NCI-H2196 (cell line): ENCODE measurements around the gene SGTA.

Experiments used
- DNase-seq: peaks from one replicate; lab custom pipeline; 2025; ENCODE audit not compliant: unreplicated experiment; lab: John Stamatoyannopoulos, UW

SGTA gene

DNA sequence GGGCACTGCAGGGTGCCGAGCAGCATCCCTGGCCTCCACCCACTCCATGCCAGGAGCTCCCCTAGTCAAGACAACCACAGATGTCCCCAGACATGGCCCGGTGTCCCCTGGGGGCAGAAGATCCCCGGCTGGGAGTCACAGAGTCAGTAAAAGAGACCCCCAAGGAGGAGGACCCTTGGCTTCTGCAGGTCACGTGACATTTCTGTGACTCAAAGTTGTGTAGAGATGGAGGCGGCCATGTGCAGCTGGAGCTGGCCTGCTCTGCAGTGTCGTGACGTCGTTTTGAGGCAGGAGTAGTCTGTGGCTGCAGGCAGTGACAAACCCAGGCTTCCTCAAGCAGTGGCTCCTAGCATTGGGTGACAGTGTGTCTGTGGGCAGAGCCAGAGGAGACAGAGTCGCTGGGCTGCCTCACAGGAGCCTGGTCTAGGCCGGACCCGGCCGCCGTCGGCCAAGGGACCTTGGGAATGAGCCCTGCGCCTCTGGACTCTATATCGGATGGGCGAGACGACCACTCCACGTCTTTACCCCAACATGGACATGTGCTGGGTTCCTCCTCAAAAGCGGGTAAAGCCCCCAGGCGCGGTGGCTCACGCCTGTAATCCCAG lies 54.2 kb downstream of the SGTA start:
- no peak for DNase-seq

DNA sequence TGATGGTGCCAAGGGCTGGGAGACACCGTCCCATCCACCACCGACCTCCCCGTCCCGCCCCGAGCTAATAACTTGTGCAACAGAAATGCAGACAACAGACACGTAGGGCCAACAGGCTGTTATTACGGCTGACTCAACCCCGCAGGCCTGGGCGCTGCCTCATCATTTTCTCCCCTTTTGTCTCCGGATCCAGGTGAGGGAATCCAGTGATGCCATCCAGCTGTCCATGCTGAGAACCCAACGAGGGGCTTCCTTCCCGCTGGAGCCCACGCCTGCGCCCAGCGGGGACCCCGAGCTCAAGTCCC lies 55.5 kb downstream of the SGTA start:
- DNase-seq, result no peak

DNA sequence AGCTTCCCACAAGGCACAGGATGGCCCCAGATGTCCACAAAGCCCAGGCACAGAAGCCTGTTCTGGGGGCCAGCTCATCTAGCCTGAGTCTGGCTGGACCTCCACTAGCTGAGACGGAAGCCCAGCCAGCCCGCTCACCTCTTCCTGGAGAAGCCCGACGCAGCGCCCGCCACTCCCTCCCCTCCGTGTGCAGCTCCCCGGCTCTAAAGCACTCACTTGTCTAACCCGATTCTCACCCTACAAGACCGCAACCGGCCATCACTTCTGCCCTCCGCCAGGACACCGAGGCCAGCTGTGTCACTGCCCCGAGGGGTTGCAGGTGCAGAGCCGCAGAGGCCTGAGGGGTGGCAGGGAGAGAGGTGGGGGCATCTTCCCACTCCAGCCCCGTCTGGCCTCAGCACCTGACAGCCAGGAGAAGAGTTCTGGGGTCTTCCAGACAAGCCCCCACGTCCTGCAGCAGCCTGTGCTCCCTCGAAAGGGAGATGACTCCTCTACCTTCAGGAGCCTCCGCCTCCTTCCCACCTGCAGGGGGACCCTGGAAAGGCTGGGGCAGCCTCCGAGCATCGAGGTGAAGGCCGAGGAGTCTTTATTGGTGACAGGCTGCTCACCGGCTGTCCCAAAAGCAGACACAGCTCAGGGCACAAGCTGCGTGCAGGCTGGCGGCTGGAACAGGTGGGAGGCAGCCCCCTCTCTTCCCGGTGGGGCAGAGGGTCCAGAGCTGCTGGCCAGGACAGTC lies 56.0 kb downstream of the SGTA start:
- no peak for DNase-seq

DNA sequence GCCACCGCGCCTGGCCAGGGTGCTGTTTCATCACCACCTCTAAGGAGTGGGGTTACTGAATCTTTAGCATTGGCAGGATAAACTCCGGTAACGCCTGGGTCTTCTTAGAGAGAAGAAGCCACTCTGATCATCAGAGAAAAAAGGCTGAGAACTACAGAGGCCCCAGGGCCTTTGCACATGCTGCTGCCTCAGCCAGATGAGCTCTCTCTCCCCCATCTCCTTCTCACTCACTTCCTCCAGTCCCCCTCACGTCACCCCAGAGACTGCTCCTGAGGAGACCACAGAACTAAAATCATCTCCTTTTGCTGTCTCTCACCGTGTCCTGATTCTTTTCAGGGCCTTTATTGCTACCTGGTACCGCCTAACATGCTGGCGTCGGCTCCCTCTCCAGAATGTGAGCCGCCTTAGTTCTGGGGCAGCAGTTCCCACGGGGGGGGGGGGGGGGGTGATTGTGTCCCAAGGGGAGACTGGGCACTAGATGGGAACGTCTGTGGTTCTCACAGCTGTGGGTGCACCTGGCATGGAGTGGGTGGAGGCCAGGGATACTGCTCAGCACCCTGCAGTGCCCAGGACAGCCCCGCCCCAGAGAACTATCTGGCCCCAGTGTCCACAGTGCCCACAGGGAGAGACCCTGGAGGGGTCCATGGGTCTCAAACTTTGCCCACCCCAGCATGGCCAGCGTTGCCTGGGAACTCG lies 56.8 kb downstream of the SGTA start:
- DNase-seq, result no peak

DNA sequence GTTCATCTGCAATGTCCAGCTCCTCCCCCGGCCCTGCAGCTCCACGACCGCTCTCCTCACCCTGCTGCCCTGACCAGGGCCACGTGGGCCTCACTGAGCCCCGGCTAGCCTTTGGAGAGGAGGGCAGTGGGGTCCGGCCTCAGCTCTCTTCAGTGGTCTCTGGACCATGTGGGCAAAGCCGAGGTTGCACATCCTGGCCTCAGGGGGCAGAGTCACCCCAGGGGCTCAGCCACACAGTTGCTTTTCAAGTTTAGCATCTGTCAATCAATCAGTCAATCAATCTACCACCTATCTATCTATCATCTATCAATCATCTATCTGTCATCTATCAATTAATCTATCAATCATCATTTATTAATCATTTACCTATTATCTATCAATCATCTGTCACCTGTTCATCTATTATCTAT lies 58.9 kb downstream of the SGTA start:
- DNase-seq, result no peak

DNA sequence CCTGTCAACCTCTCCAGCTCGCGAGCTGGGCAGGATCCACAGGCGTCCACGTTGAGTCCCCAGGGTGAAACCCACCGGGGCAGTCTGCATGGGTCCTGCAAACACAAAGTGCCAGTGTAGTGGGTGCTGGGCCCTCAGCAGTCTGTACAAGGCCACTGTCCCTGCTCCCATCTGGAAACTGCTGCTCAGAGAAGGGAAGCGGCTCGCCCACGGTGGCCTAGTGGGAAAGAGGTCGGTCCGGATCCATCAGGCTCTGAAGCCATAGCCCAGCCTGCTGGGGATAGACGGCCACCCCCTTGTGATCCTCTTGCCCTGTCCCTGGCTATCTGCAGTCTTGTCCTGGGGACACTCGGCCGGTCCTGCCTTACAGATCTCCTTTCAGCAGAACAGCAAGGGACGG lies 59.3 kb downstream of the SGTA start:
- DNase-seq, result no peak

DNA sequence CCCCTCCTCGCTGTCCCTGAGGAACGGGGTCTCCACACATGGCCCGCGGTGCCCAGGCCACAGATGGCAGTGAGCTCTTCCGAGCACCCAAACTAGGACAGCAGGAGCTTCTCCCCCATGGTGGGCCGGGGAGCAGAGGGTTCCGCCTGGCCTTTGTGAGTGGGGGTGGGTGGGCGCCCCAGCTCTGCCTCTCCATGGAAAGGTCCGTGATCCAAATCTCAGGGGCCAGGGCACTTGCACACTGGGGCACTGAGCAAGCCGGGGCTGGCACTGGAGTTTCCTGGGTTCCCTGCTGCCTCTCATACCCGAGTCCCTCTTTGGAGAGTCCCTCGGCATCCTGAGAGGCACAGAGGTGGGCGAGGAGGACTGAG lies 59.7 kb downstream of the SGTA start:
- no peak for DNase-seq

DNA sequence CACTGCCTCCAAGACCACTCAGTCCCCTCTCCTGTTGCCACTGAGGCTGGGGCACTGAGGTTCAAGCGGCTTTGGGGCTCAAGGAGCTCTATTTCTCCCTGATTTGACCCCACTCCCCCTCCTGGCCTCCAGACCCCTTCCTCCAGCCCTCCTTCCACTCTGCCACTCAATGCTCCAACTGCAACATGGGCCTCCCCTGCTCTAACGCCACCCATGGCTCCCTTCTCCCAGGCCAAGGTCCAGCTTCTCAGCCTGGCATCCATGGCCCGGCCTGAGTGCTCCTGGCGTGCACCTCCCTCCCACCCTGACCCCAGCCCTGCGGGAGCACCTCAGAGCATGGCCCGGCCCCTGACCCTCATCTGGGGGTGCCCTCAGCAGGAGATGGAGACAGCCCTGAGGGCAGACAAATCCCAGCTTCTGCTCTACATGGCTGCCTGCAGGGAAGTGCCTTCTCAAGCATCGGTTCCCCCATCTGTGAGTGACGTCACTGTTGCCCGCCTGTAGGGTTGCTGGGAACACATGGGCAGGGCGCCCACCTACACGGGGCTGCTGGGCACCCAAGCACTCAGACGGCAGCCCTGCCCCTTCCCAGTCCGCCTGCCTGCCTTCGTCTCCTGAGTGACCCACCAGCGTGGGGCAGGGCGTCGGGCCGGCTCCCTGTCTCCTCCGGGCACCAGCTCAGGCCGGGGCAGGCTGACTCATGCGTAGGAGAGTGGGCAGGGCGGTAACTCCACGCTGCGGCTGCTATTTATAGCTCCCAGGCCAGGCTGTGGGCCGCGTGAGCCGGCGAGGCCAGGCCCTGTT lies 60.3 kb downstream of the SGTA start:
- no peak for DNase-seq

DNA sequence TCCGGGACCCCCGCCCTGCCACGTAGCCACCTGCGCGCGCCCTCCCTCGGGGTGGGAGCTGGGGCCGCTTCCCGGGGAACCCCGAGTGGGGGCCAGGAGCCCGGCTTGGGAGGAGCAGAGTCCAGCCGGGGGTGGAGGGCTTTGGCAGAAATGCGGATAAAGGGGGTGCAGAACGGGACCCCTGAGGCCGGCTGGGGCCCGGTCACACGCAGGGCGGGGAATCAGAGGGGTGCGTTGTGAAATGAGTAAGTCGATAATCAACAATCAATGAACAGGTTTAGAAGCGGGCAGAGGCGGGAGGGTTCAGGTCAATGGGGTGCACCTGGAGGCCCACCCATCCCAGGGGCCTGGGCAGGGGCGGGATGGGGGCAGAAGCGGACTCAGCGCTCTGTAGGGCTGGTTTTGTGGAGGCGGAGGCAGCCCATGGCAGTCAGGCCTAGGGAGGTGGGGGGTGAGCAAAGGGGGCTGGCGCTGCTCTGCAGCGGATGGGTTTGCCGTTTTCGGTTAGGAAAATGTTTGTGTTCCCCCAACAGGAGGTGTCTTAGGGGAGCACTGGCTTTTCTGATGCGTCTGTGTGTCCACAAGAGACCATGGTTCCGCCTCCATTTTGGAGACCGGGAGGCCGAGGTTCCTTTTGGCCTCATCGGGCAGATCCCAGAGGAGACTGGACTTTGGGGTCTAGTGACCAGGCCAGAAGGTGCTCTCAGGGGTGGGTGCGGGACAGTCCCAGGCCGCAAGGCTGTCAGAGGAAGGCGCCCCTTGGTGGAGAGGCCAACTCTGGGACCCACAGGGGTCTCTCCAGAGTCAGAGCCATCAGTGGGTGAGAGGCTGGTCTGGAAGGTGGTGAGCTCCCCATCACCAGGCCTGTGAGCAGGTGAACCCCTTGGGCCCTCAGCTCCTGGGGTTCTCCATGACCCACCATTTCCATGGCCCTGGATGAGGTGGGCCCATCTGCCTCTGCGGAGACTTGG lies 61.2 kb downstream of the SGTA start:
- DNase-seq, result no peak

DNA sequence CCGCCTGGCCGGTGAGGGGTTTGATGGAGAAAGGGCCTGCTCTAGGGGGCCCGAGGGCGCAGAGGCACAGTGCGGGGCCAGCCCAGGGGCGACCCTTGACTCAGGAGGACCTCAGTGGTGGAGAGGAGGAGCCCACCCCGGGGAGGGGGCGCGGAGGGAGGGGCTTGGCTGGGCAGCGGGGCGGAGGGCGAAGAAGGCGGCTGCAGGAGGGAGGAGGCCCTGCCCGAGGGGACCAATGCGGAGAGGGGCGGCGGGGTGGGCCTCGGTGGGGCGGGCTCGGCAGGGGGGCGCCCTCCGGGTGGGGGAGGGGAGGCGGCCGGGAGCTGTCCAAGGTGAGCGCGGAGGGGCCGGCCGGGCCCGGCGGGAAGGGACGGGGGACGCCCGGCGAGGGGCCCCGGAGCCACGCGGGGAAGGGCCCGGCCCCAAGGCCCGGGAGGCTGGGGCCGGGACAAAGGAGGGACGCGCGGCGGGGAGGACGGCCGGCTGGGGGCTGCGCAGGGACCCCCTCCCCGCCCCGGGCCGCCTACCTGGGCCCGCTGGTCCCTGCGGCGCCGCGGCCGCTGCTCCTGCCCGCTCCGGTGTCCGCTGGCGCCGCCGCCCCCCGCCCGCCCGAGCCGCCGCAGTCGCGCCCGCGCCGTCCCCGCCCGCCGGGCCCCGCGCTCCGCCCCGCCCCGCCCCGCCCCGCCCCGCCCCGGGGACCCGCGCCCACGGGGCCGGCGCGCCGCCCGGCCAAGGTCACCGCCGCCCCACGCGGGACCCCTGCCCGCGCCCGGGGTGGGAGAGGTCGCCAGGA lies 62.1 kb downstream of the SGTA start, which contains the start of gene DIRAS1:
Gene DIRAS1 (minus strand): TSS at position 596 of the 793 bp plus-strand sequence. CDS start 3,566 bp downstream, outside the sequence.
- DNase-seq, result no peak

DNA sequence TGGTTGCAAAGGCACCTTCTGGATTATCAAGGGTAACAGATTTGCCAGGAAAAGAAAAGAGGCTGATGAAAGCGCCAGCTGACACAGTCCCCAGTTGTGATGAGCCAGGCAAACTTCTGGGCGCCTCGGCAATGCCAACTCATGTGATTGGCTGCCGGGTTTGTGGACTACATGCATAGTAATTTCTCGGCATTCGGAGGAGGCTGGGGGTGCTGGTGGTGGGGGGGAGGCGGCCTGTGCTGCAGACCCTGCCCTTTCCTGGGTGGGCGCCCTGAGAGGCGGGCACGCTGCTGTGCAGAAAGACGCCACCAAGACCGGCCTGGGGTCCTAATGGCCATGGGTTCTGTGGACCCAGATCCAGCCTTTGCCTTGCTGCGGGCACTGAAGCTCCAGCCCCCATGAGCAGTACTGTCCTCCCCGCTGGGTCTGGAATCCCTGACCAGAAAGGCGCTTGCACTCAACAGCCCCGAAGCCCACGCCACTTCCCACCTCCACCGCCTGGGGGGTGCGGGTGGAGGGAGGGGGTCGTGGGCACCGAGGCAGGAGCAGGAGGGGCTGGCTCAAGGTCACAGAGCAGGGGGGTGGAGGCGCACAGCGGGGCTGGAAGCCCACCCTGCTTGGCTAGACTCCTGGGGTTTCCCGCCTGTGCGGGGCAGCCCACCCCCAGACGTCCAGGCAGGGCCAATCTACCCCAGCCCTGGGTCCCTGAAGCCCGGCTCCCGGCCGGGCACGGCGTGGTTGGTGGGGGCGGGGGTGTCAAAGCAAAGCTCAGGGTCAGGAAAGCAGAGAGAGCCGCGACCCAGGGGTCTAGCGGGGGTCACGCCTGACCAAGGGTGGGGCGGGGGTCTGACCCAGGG lies 62.9 kb downstream of the SGTA start:
- DNase-seq, result no peak

DNA sequence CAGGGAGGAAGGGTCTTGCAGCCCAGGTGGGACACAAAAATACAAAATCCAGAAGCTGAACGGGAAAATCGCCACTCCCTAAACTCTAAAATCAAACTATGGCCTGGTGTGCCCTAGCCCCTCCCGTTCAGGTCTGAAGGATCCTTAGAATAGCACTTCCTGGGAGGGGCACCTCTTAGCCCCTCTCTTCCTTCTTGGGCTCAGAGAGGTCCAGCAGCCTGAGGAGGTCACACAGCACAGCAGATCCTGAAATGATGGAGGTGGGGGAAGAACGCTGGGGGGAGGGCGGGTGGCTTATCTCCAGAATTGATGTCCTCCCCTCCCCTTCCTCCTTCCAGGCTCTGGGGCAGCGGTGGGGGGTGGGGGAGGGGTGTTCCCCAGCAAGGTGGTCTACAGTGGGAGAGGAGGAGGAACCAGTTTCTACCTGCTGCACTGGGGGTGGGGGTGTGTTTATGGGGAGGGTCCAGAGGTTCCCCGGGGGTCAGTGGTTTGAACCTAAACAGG lies 63.8 kb downstream of the SGTA start:
- DNase-seq, result no peak

DNA sequence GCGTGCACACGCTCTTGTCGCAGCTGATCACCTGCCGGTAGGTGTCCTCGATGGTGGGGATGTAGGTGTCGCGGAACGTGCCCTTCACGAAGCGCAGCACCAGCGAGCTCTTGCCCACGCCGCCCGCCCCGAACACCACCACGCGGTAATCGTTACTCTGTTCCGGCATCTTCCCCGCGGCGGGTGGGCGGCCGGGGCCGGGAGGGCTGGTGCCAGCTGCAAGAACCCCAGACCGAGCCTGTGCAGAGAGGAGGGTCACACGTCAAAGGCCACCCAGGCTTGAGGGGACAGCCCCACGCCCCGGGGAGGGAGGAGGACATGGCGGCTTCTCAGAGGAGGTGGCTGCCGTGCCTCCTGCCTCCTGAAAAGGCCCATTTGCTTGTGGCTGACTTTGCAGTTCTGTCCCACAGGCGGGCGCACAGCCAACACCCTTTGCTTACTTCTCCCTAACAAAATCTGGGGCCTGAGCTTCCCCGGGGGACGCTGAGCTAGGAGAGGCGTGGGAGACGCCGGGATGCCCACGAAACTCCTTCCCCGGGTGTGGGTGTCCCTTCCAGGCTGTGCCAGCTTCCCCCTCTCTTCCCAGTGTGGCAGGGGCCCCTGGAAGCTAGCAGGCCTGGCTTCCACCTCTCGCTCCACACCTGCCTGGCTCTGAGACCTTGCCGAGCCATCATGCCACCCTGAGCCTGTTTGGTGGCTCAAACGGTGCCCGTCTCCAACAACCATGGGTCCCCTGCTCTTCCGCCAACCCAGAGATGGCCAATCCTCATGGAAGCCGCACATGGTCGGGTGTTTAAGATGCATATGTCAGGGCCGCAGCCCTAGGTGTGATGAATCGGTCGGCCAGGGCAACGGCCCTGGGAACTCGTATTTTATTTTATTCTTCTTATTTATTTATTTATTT lies 65.2 kb downstream of the SGTA start:
- DNase-seq, result no peak

DNA sequence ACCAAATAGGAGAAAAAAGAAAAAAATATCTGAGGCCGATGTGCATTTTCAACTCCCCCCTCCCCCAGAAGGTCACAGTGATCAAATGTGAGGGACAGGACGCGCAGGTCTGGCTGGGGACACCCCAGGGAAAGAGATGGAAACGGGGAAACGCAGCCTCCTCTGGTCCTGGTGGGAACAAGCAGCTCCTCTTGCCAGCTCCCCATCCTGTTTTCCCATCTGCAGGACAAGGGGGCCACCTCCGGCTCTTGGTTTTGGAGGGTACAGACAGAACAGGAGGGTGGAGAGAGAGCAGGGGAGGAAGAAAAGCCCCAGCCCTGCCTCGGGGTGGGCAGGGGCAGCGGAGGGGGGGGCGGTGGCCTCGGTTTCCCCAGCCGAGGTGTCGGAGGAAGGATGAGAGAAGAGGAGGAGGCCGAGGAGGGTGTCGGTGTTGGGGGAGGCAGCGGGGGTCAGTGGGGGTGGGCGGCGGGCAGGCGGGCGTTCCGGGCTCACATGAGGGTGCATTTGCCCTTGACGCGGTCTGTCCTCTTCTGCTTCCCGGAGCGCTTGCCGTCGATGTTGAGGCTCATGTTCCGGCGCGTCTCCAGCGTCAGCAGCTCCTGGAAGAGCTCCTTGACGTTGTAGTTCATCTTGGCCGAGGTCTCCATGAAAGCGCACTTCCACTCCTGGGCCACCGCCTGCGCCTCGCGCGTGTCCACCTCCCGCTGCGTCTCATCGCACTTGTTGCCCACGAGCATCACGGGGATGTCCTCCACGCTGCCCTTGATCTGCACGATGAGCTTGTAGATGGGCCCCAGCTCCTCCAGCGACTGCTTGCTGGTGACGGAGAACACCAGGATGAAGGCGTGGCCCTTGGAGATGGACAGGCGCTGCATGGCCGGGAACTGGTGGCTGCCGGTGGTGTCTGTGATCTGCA lies 66.1 kb downstream of the SGTA start:
- DNase-seq, result no peak

DNA sequence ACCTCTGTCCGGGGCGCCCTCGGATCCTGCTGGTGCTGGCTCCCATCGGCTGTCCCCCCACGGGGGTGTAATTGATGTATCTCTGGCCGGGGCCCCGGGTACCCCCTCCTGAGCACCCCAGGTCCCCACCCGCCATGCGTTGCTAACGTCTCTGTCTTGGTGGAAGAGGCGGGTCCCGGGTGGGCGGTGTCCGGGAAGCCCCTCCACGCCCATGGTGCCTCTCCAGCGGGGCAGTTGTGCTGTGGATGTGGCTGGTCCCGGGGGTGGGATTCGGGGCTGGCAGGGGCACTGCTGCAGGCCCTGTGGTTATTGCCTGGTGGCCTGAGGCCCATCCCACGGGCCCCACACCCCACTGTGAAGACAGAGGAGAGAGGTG lies 66.8 kb downstream of the SGTA start:
- DNase-seq, result no peak

DNA sequence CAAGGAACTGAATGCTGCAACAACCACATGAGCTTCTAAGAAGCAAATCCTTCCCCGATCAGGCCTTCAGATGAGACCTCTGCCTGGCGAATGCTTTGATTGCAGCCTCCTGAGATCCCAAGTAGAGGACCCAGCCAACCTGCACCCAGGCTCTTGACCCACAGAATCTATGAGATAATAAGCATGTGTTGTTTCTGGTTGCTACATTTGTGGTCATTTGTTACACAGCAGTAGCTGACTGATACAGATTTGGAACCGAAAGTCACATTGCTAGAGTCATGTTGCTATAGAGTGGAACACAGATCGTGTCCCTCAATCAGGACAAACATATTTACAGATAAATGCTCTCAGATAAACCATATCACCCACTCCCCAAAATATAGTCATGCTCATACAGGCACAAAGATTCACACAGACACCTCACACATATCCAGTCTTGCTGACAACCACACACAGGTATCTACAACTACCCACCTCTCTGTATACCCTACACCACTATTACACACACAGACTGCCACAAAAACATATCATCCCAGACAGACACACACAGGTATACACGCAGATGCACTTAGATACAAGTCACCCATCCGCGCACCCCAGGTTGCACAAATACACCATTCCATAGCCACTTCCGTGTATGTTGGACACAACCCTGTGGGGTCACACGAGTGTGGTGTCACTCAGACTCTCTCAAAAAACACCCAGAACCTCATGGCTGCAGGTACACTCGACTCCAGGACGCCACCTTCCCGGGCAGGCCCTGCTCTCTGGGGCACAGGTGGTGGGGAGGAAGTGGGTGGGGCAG lies 67.4 kb downstream of the SGTA start:
- no peak for DNase-seq
